ENCODE data around the gene ARHGAP19. TPM values are rescaled to one million over a fixed set of nuclear protein-coding genes. Genes with fewer than 3 reads are reported as not detected.

The ARHGAP19 gene
- total and polyA plus RNA-seq, 2 experiments from 2014 or later = 2.7 to 8.7 TPM

GRCh38 chr10:97215619-97216260 is 76.7 kb downstream of the ARHGAP19 start:
- H3K27ac ChIP-seq = no peak overlapping the region
- H4K20me1 ChIP-seq (ENCODE audit: insufficient read depth, poor library complexity, severe bottlenecking) = no peaks in the 10 kb centered on the region
- H3K4me3 ChIP-seq = no peak overlapping the region
- no peaks in the 10 kb centered on the region for H3K36me3 ChIP-seq (replicated peaks; ENCODE audit: insufficient read depth, low read depth)
- no peaks in the 10 kb centered on the region for H3K79me2 ChIP-seq
- WGBS (ENCODE audit: low lambda C conversion rate, missing lambda C conversion rate) = 90% methylated on average over 15 of the region's 15 CpGs
- no peaks in the 10 kb centered on the region for H3K4me1 ChIP-seq (ENCODE audit: insufficient read depth)
- H3K9me2 ChIP-seq (replicated peaks; ENCODE audit: insufficient read depth) = no peaks in the 10 kb centered on the region
- no peak overlapping the region for H2AFZ ChIP-seq
- no peak overlapping the region for H3K4me2 ChIP-seq
- TF ChIP-seq EZH2 (IDR thresholded peaks at IDR 0.05; ENCODE audit: borderline replicate concordance) = no peak
- TF ChIP-seq CTCF (IDR thresholded peaks at IDR 0.05; ENCODE audit: poor library complexity) = no peak
- no peak for TF ChIP-seq EZH2phosphoT487 (IDR thresholded peaks at IDR 0.05; ENCODE audit: low read depth, severe bottlenecking, unreplicated experiment)
- H3K9me3 ChIP-seq (ENCODE audit: low read depth) = no peaks in the 10 kb centered on the region
- no peaks in the 10 kb centered on the region for H3K27me3 ChIP-seq
- DNase-seq (ENCODE audit: low spot score) = no peak

GRCh38 chr10:97213431-97213830 is 79.0 kb downstream of the ARHGAP19 start:
- Histone ChIP-seq H3K36me3 (replicated peaks; ENCODE audit: insufficient read depth, low read depth) (no peaks in the 10 kb centered on the region), H2AFZ (no peak overlapping the region), H3K4me1 (ENCODE audit: insufficient read depth) (no peaks in the 10 kb centered on the region), H3K4me2 (no peak overlapping the region), H3K27me3 (no peaks in the 10 kb centered on the region), H3K4me3 (no peak overlapping the region), H3K79me2 (no peaks in the 10 kb centered on the region), H3K27ac (no peak overlapping the region), H4K20me1 (ENCODE audit: insufficient read depth, poor library complexity, severe bottlenecking) (no peaks in the 10 kb centered on the region), H3K9me2 (replicated peaks; ENCODE audit: insufficient read depth) (no peaks in the 10 kb centered on the region), H3K9me3 (ENCODE audit: low read depth) (no peaks in the 10 kb centered on the region)
- WGBS (ENCODE audit: low lambda C conversion rate, missing lambda C conversion rate) = 82% methylated on average over 9 of the region's 9 CpGs
- TF ChIP-seq EZH2phosphoT487 (IDR thresholded peaks at IDR 0.05; ENCODE audit: low read depth, severe bottlenecking, unreplicated experiment) (no peak), EZH2 (IDR thresholded peaks at IDR 0.05; ENCODE audit: borderline replicate concordance) (no peak), CTCF (IDR thresholded peaks at IDR 0.05; ENCODE audit: poor library complexity) (no peak)
- no peak for DNase-seq (ENCODE audit: low spot score)

GRCh38 chr10:97211229-97211628 is 81.2 kb downstream of the ARHGAP19 start:
- H3K9me2 ChIP-seq (replicated peaks; ENCODE audit: insufficient read depth) = no peaks in the 10 kb centered on the region
- no peaks in the 10 kb centered on the region for H3K36me3 ChIP-seq (replicated peaks; ENCODE audit: insufficient read depth, low read depth)
- H3K4me1 ChIP-seq (ENCODE audit: insufficient read depth) = no peaks in the 10 kb centered on the region
- H3K9me3 ChIP-seq (ENCODE audit: low read depth) = no peaks in the 10 kb centered on the region
- no peak overlapping the region for H3K4me2 ChIP-seq
- no peaks in the 10 kb centered on the region for H4K20me1 ChIP-seq (ENCODE audit: insufficient read depth, poor library complexity, severe bottlenecking)
- no peaks in the 10 kb centered on the region for H3K27me3 ChIP-seq
- 96% methylated on average over 9 of the region's 9 CpGs for WGBS (ENCODE audit: low lambda C conversion rate, missing lambda C conversion rate)
- H3K4me3 ChIP-seq = no peak overlapping the region
- H3K79me2 ChIP-seq = no peaks in the 10 kb centered on the region
- DNase-seq (ENCODE audit: low spot score) = no peak
- TF ChIP-seq EZH2phosphoT487 (IDR thresholded peaks at IDR 0.05; ENCODE audit: low read depth, severe bottlenecking, unreplicated experiment) (no peak), CTCF (IDR thresholded peaks at IDR 0.05; ENCODE audit: poor library complexity) (no peak), EZH2 (IDR thresholded peaks at IDR 0.05; ENCODE audit: borderline replicate concordance) (no peak)
- H2AFZ ChIP-seq = no peak overlapping the region
- H3K27ac ChIP-seq = no peak overlapping the region
